Endothelial cell (in vitro differentiated cells): ENCODE data around the gene HAGH. TPM values are rescaled to one million over a fixed set of nuclear protein-coding genes. Genes with fewer than 3 reads are reported as not detected.
A peak's percentile ranks its signal among the peaks of the same experiment; 100 is the strongest.

Source experiments
- DNase-seq: peaks from one replicate; pipeline ENCODE4 v3.0.0; 2021; ENCODE audit warnings: low spot score
- H3K27ac Mint-ChIP-seq: one replicate; pipeline ENCODE4 v1.8.0; 2021; ENCODE audit warnings: mixed read lengths, inconsistent platforms; ENCODE audit not compliant: unreplicated experiment
- H3K27me3 Mint-ChIP-seq: one replicate; pipeline ENCODE4 v1.8.0; 2021; ENCODE audit warnings: mild to moderate bottlenecking, moderate library complexity, mixed read lengths, inconsistent platforms; ENCODE audit not compliant: unreplicated experiment
- H3K36me3 Mint-ChIP-seq: one replicate; pipeline ENCODE4 v1.8.0; 2021; ENCODE audit warnings: mild to moderate bottlenecking, low read depth, mixed read lengths, inconsistent platforms; ENCODE audit not compliant: unreplicated experiment
- H3K4me1 Mint-ChIP-seq: one replicate; pipeline ENCODE4 v1.8.0; 2021; ENCODE audit warnings: mild to moderate bottlenecking, mixed read lengths, inconsistent platforms; ENCODE audit not compliant: unreplicated experiment
- H3K4me3 Mint-ChIP-seq: one replicate; pipeline ENCODE4 v1.8.0; 2021; ENCODE audit warnings: mild to moderate bottlenecking, mixed read lengths, inconsistent platforms; ENCODE audit not compliant: unreplicated experiment
- H3K9me3 Mint-ChIP-seq: one replicate; pipeline ENCODE4 v1.8.0; 2021; ENCODE audit warnings: mixed read lengths, inconsistent platforms; ENCODE audit not compliant: unreplicated experiment
- CTCF ChIP-seq: fragments of 200-600 bp; sonication (generic); IDR thresholded peaks from one replicate; pipeline ENCODE4 v1.5.0; 2021; ENCODE audit warnings: antibody characterized with exemption; ENCODE audit not compliant: unreplicated experiment
- total RNA-seq: library from RNA; stranded (reverse); fragmentation: NEBNext Ultra II Directional; extraction: Animal tissue kit (Norgen Biotek cat#: 25700); gene quantifications from one replicate; pipeline ENCODE4 v1.2.1, GENCODE V29; 2021; ENCODE audit not compliant: unreplicated experiment

The HAGH gene
- total RNA-seq, 1 donor from 2014 or later, result 44.8 TPM

- Mint-ChIP-seq H3K36me3 (no peaks in the 10 kb centered on the region), H3K9me3 (no peaks in the 10 kb centered on the region), H3K4me1 (peaks cover 13% of the 10 kb centered on the region), H3K27ac (no peak overlapping the region), H3K4me3 (peak overlapping the region; percentile 47), H3K27me3 (peaks cover 6% of the 10 kb centered on the region)
- no peak for DNase-seq
- no peak for TF ChIP-seq CTCF
Observed at GRCh38 chr16:1779741-1780676, 46.6 kb downstream of the HAGH start.

GRCh38 chr16:1779234-1779701 lies 47.4 kb downstream of the HAGH start:
- H3K36me3 Mint-ChIP-seq, result no peaks in the 10 kb centered on the region
- peaks cover 13% of the 10 kb centered on the region for H3K4me1 Mint-ChIP-seq
- H3K27ac Mint-ChIP-seq, result peak overlapping the region; percentile 78
- peaks cover 6% of the 10 kb centered on the region for H3K27me3 Mint-ChIP-seq
- no peaks in the 10 kb centered on the region for H3K9me3 Mint-ChIP-seq
- no peak for TF ChIP-seq CTCF
- no peak for DNase-seq
- H3K4me3 Mint-ChIP-seq, result no peak overlapping the region

- Mint-ChIP-seq H3K27ac (peak overlapping the region; percentile 78), H3K36me3 (no peaks in the 10 kb centered on the region)
- no peak for DNase-seq
Observed at GRCh38 chr16:1778200-1779179, 48.1 kb downstream of the HAGH start.

GRCh38 chr16:1777375-1778199 lies 49.0 kb downstream of the HAGH start:
- no peak overlapping the region for H3K4me3 Mint-ChIP-seq
- no peak overlapping the region for H3K27ac Mint-ChIP-seq
- TF ChIP-seq CTCF, result no peak

More at GRCh38 chr16:1778200-1779179, 48.1 kb downstream of the HAGH start:
- Mint-ChIP-seq H3K27me3 (peaks cover 6% of the 10 kb centered on the region), H3K4me3 (no peak overlapping the region), H3K4me1 (peaks cover 16% of the 10 kb centered on the region), H3K9me3 (no peaks in the 10 kb centered on the region)
- no peak for TF ChIP-seq CTCF

More at GRCh38 chr16:1777375-1778199, 49.0 kb downstream of the HAGH start:
- H3K9me3 Mint-ChIP-seq, result no peaks in the 10 kb centered on the region
- no peak for DNase-seq
- H3K4me1 Mint-ChIP-seq, result peaks cover 12% of the 10 kb centered on the region
- H3K36me3 Mint-ChIP-seq, result no peaks in the 10 kb centered on the region
- H3K27me3 Mint-ChIP-seq, result peaks cover 4% of the 10 kb centered on the region
